ENCODE results near the gene NAPB. TPM values are rescaled to one million over a fixed set of nuclear protein-coding genes. Genes with fewer than 3 reads are reported as not detected.

NAPB gene
- total RNA-seq, 1 donor from 2014 or later, result 13.1 TPM

DNA sequence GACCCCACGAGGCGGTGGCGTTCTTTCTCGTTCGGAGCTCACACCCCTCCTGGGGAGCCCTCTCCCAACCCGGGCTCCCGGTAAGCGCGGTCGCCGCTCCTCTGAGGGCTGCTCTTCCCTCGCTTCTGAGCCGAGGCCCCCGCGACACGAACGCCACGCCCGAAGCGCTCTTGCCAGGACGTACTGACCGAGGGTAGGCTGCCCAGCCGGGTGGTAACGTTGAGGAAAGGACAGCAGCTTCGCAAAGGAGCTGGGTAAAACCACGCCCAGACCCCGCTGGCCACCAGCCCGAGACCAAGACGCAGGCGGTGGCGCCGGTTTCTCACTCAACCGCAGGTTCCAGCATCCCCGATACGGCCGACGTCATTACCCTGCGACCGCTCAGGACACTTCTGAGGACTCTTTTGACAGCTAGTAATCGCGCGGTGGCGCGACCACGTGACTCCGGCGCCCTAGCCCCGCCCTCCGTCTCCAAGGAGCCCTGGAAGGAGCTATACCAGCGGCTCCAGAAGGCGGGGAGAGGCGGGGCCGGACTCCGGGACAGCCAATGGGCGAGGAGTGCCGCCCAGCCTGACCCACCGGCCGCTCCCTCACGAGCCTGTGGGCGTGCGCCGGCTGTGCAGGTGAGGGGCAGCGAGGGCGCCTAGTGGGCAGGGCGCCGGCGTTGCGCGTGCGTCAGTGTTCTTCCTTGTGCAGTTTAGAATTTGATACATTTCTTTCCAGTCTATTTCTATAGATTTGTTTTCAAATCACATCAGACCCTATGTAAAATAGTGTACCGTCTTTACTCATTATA is 63.3 kb downstream of the NAPB start:
- H3K4me2 ChIP-seq (ENCODE audit: low read length), result peak overlapping the region; percentile 89
- no peaks in the 10 kb centered on the region for H3K9me3 ChIP-seq (ENCODE audit: insufficient read depth, low read depth, low read length)
- H3K27me3 Mint-ChIP-seq (ENCODE audit: low read depth, unreplicated experiment), result no peaks in the 10 kb centered on the region
- no peak for FAIRE-seq
- peak; percentile 98 for DNase-seq (ENCODE audit: low read depth)
- H3K4me3 ChIP-seq (ENCODE audit: insufficient read depth, low read depth, low read length), result peak overlapping the region; percentile 74
- peaks cover 13% of the 10 kb centered on the region for H3K36me3 ChIP-seq (ENCODE audit: insufficient read depth, low read length)
- H3K9ac ChIP-seq (ENCODE audit: low read length), result peak overlapping the region; percentile 85
- no peaks in the 10 kb centered on the region for H3K27me3 ChIP-seq (ENCODE audit: insufficient read depth, low read length)
- H3K4me3 Mint-ChIP-seq (ENCODE audit: unreplicated experiment), result peak overlapping the region; percentile 90
- TF ChIP-seq, protein P1, sequence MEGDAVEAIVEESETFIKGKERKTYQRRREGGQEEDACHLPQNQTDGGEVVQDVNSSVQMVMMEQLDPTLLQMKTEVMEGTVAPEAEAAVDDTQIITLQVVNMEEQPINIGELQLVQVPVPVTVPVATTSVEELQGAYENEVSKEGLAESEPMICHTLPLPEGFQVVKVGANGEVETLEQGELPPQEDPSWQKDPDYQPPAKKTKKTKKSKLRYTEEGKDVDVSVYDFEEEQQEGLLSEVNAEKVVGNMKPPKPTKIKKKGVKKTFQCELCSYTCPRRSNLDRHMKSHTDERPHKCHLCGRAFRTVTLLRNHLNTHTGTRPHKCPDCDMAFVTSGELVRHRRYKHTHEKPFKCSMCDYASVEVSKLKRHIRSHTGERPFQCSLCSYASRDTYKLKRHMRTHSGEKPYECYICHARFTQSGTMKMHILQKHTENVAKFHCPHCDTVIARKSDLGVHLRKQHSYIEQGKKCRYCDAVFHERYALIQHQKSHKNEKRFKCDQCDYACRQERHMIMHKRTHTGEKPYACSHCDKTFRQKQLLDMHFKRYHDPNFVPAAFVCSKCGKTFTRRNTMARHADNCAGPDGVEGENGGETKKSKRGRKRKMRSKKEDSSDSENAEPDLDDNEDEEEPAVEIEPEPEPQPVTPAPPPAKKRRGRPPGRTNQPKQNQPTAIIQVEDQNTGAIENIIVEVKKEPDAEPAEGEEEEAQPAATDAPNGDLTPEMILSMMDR (IDR thresholded peaks at IDR 0.05; ENCODE audit: insufficient read depth, low read depth, low read length), result no peak
- no peak for TF ChIP-seq EZH2 (IDR thresholded peaks at IDR 0.05; ENCODE audit: insufficient read depth, low read length)
- H3K79me2 ChIP-seq (ENCODE audit: insufficient read depth, low read length), result peaks cover 42% of the 10 kb centered on the region
- H3K36me3 Mint-ChIP-seq (ENCODE audit: low read depth, unreplicated experiment), result peaks cover 8% of the 10 kb centered on the region
- peaks cover 17% of the 10 kb centered on the region for H3K4me1 ChIP-seq (ENCODE audit: insufficient read depth, low read length)
- peak overlapping the region; percentile 74 for H2AFZ ChIP-seq (ENCODE audit: low read depth, low read length)
- H3K9me3 Mint-ChIP-seq (ENCODE audit: unreplicated experiment), result no peaks in the 10 kb centered on the region
- H3K27ac ChIP-seq (ENCODE audit: low read depth, low read length), result peak overlapping the region; percentile 86
- H3K27ac Mint-ChIP-seq (ENCODE audit: unreplicated experiment), result peak overlapping the region; percentile 87
- H3K4me1 Mint-ChIP-seq (ENCODE audit: low read depth, unreplicated experiment), result peaks cover 5% of the 10 kb centered on the region
- H4K20me1 ChIP-seq (ENCODE audit: insufficient read depth, low read length), result peaks cover 17% of the 10 kb centered on the region

DNA sequence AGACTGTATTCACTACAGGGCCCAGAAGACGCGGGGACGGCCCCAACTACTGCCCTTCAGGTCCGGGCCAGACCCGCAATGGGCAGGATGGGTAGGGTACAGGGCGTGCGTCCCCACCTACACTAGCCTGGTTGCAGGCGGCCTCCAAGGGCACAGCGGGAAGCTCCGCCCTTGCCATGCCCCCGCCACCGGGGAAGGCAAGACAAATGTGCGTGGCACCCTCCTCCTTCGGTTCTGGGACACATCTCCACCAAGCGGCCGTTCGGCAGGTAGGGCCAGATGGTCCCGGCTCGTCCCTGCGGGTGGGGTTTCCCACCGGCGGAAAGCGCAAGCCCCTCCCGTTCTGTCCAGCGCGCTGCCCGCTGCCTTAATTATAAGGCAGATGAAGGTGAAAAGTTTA is 65.1 kb downstream of the NAPB start:
- H3K4me2 ChIP-seq (ENCODE audit: low read length), result no peak overlapping the region
- no peaks in the 10 kb centered on the region for H3K27me3 Mint-ChIP-seq (ENCODE audit: low read depth, unreplicated experiment)
- peaks cover 20% of the 10 kb centered on the region for H3K4me1 ChIP-seq (ENCODE audit: insufficient read depth, low read length)
- H3K4me1 Mint-ChIP-seq (ENCODE audit: low read depth, unreplicated experiment), result peaks cover 3% of the 10 kb centered on the region
- no peak overlapping the region for H3K4me3 ChIP-seq (ENCODE audit: insufficient read depth, low read depth, low read length)
- H3K9ac ChIP-seq (ENCODE audit: low read length), result no peak overlapping the region
- no peaks in the 10 kb centered on the region for H3K9me3 Mint-ChIP-seq (ENCODE audit: unreplicated experiment)
- H3K36me3 Mint-ChIP-seq (ENCODE audit: low read depth, unreplicated experiment), result peaks cover 8% of the 10 kb centered on the region
- TF ChIP-seq, protein P1 (IDR thresholded peaks at IDR 0.05; ENCODE audit: insufficient read depth, low read depth, low read length), result no peak
- no peak for TF ChIP-seq EZH2 (IDR thresholded peaks at IDR 0.05; ENCODE audit: insufficient read depth, low read length)
- FAIRE-seq (no peak), DNase-seq (ENCODE audit: low read depth) (no peak)
- H3K27me3 ChIP-seq (ENCODE audit: insufficient read depth, low read length), result no peaks in the 10 kb centered on the region
- no peaks in the 10 kb centered on the region for H3K9me3 ChIP-seq (ENCODE audit: insufficient read depth, low read depth, low read length)
- peaks cover 13% of the 10 kb centered on the region for H3K36me3 ChIP-seq (ENCODE audit: insufficient read depth, low read length)
- H3K27ac ChIP-seq (ENCODE audit: low read depth, low read length), result no peak overlapping the region
- peaks cover 52% of the 10 kb centered on the region for H3K79me2 ChIP-seq (ENCODE audit: insufficient read depth, low read length)
- no peak overlapping the region for H3K4me3 Mint-ChIP-seq (ENCODE audit: unreplicated experiment)
- no peak overlapping the region for H3K27ac Mint-ChIP-seq (ENCODE audit: unreplicated experiment)
- H4K20me1 ChIP-seq (ENCODE audit: insufficient read depth, low read length), result peaks cover 30% of the 10 kb centered on the region
- no peak overlapping the region for H2AFZ ChIP-seq (ENCODE audit: low read depth, low read length)

Measured in astrocyte (in vitro differentiated cells and primary cell).